ENCODE measurements around the gene UBP1.

DNA sequence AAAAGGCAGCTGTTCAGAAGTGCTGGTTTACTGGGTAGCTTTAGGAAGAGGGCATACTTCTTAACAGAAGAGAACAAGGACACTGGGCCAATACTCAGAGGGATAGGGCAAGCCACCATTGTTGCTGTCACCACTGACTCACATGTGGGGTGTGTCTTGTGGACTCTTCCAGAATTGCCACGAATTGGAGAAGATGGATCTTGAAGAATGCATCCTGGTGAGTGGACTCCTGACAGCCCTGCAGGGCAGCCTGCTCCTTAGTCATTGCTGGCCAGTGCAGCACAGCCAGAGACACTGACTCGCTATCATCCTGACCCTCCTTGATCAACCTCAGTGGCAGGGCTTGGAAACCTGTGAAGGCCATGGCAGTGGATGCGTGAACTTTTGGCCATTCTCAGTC lies 62.3 kb downstream of the UBP1 start:
- TF ChIP-seq, protein P1, sequence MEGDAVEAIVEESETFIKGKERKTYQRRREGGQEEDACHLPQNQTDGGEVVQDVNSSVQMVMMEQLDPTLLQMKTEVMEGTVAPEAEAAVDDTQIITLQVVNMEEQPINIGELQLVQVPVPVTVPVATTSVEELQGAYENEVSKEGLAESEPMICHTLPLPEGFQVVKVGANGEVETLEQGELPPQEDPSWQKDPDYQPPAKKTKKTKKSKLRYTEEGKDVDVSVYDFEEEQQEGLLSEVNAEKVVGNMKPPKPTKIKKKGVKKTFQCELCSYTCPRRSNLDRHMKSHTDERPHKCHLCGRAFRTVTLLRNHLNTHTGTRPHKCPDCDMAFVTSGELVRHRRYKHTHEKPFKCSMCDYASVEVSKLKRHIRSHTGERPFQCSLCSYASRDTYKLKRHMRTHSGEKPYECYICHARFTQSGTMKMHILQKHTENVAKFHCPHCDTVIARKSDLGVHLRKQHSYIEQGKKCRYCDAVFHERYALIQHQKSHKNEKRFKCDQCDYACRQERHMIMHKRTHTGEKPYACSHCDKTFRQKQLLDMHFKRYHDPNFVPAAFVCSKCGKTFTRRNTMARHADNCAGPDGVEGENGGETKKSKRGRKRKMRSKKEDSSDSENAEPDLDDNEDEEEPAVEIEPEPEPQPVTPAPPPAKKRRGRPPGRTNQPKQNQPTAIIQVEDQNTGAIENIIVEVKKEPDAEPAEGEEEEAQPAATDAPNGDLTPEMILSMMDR (IDR thresholded peaks at IDR 0.05): no peak
- TF ChIP-seq EP300 (IDR thresholded peaks at IDR 0.05): no peak

All from tibial nerve (tissue), 4 donors.